CD4-positive, alpha-beta T cell treated with Interleukin-17A for 1 hour (primary cell): Measurements from ENCODE around the gene NR3C2.
"Not testable (repeated sequence)": the region's sequence is repeated elsewhere in the genome, so short reads cannot be mapped to it uniquely, and the experiment has no call there.

Experiments used
- DNase-seq: peaks from one replicate; pipeline ENCODE4 v3.0.0-alpha.2; 2020

NR3C2 gene

DNA sequence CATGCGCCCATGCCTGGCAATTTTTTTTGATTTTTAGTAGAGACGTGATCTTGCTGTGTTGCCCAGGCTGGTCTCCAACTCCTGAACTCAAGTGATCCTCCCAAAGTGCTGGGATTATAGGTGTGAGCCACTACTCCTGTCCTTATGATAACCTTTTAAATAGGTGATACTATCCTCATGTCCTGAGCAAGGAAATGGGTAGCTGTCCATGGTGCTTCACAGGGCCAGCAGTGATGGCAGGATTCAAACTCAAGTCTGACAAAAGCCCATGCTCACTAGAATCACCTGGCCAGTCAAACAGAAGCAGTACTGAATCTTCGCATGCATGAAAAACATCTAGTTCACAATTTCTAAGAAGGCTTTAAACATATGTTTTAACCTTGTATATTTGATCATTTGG is 235.1 kb downstream of the NR3C2 start:
- no peak for DNase-seq

DNA sequence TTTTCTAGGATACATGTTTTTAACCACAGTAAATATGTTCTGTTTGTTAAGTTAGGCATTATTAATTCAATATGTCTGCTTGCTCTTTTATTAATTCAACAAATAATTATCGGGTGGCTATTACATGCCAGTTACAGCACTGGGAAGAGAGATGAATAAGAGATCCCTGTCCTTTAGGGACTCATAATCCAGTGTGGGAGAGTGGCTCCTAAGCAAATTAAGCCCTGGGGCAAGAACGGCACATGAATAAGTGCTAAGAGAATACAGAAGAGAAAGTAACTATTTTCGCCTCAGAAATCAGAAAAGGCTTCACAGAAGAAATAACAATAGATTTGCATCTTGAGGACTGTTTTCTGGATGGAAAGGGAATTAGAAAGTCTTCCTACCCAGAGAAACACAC is 236.7 kb downstream of the NR3C2 start:
- DNase-seq, result no peak

DNA sequence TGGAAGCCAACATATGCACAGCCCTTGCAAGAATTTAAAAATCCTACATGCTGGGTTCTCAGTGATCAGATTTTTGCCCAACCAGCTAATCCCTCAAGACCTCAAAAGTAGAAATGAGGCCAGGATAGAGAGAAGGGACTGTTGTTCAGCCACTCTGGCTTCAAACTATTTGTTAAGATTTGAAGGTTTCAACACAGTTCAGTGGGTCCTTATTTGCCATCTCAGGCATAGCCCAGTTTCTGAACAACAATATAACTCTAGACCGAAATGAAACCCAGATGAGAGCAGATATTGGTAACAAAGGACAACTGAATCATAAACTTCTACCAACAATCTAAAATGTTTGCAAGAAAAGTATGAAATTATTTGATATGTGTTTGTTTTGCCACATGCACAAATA is 237.3 kb downstream of the NR3C2 start:
- no peak for DNase-seq

DNA sequence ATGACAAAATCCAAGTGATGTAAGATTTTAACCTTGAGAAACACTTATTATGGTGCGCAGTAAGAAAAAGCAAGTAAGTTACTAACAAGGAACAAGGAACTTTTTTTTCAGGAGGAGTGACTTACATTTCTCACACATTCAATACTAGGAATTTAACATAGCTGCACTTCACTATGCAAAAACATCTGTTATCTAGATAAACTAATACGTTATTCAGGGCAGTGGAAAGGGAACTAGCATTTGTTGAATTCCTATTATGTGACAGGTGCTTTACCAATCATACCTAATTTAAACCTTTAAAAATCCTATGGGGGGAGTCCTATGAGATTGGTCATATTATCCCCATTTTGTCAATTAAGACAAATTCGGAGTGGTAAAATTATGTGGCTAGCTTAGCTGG is 238.0 kb downstream of the NR3C2 start:
- DNase-seq, result no peak

DNA sequence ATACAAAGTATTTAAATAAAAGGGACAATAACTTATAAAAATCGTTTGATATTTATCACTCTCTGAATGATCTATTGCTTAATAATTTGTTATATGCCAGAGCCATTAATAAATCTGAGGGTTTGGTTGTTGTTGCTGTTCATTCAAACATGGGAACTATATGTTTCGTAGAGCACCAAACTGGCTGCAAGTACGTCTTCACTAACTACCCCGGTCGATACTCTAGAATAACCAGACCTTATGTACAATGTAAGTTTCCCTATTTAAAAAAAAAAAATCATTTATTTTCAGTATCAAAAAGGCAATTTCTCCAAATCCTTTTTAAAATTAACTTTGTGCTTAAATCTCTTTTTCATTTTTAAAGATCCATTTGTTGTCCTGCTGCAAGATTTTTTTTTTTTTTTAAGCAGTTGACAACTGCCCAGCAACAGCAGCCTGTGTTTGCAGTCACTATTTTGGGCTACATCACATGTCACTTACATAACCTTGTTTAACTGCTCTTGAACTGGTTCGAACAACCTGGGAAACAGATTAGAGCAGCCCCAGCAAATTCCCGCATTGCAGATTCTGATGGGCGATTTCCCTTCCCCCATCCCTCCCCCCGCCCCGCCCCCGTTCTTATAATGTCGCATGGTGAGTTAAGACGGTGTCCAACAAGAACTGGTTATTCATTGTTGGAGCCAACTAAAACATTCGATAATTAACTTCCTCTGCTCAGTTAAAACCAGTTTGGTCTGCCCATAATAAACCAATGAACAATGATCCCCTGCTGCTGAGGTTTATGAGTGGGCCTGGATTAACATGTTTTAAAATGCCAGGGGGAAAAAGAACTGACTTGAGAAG is 238.9 kb downstream of the NR3C2 start:
- DNase-seq, result no peak

DNA sequence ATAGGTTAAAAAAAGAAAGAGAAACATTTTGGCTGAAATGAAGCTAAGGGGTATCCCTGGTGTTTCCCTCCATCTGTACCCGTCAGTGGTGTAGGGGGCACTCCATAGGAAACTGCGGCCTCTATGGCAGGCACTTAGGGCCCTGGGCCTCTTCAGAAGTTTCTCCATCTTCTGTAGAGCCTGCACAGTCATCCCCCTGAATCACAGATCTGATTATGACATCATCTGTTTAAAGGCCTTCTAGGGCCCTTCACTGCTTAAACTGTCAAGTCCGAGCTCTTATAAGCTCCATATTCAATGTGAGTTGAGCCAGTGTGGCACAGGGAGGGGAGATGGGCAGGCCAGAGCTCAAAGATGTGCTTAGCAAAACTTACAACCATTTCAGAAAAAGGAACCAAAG is 241.3 kb downstream of the NR3C2 start:
- DNase-seq, result no peak

DNA sequence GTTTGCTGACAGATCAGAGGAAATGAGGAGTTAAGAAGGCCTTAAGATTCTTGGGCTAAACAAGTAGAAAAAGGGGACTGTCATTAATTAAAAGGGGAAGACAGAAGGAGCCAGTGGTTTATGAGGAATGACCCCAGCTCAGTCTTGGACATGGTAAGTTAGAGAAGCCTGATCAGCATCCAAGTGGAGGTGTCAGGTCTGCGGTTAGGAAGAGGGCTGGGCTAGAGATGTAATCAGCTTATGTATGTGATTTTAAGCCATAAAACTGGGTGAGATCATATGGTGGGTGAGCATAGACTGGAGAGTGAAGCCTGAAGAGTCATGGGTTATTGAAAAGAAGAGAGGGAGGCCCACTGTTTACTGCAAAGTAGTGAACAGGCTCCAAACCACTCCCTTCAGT is 246.1 kb downstream of the NR3C2 start:
- no peak for DNase-seq

DNA sequence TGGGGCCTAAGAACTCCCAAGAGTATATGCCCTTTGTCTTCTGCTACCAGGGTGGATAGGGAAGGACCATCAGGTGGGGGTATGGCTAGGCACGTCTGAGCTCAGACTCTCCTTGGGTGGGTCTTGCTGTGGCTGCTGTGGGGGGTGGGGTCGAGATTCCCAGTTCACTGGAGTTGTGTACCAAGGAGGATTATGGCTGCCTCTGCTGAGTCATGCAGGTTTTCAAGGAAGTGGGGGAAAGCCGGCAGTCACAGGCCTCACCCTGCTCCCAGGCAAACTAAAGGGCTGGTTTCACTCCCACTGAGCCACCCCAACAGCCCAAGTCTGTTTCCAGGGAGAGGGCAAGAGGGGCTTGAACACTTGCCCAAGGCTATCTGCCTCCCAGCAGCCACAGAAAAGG is 249.7 kb downstream of the NR3C2 start:
- no peak for DNase-seq

DNA sequence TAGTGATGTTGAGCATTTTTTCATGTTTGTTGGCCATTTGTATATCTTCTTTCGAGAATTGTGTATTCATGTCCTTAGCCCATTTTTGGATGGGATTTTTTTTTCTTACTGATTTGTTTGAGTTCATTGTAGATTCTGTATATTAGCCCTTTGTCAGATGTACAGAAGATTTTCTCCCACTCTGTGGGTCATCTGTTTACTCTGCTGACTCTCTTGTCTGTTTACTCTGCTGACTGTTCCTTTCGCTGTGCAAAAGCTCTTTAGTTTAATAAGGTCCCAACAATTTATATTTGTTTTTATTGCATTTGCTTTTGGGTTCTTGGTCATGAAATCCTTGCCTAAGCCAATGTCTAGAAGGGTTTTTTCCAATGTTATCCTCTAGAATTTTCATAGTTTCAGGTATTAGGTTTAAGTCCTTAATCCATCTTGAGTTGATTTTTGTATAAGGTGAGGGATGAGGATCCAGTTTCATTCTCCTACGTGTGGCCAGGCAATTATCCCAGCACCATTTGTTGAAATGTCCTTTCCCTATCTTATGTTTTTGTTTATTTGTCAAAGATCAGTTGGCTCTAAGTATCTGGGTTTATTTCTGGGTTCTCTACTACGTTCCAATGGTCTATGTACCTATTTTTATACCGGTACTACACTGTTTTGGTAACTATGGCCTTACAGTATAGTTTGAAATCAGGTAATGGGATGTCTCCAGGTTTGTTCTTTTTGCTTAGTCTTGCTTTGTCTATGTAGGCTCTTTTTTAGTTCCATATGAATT is 254.6 kb downstream of the NR3C2 start:
- not testable (repeated sequence) for DNase-seq

DNA sequence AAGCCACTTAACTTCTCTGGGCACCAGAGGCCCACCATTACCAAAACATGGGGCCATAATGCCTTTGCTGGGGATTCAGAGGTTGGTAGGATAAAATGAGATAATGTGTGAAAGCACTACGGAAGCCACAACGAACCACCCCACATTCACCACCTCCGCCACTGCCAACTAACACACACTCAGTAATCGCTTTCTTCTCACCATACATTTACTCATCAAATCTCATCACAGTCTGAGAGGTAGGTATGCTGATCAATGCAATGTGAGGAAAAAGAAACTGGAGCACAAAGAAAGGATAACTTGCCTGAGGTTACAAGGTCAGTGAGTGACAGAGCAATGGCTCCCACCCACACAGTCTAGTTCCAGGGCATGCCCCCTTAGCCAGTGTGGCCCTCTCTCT is 257.3 kb downstream of the NR3C2 start:
- DNase-seq, result no peak

DNA sequence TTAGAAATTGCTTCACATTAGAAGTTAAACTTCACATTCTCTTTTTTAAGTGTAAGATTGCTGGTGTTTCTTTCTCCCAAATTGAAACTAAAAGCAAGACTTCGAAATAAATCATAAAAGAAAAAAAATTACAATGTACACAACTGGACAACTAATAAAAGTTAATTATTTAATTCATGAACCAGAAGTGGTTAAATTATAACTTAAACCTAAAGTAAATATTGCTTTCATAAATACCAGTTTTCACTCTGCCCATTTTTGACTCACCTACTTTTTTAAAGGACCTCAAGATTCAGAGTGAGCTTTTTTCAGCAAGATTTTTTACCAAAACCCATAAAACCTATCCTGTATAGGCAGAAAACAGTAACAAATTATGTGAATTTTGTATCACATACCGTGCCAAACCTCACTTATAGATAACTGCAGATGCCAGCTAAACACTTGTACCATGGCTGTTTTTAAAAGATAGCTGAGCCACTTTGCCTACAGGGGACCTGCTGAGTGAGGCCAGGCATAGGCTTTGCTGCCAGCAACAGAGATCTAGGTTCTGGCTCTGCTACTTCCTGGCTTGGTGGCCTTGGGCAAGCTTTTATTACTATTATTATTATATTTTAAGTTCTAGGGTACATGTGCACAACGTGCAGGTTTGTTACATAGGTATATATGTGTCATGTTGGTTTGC is 259.8 kb downstream of the NR3C2 start:
- no peak for DNase-seq

DNA sequence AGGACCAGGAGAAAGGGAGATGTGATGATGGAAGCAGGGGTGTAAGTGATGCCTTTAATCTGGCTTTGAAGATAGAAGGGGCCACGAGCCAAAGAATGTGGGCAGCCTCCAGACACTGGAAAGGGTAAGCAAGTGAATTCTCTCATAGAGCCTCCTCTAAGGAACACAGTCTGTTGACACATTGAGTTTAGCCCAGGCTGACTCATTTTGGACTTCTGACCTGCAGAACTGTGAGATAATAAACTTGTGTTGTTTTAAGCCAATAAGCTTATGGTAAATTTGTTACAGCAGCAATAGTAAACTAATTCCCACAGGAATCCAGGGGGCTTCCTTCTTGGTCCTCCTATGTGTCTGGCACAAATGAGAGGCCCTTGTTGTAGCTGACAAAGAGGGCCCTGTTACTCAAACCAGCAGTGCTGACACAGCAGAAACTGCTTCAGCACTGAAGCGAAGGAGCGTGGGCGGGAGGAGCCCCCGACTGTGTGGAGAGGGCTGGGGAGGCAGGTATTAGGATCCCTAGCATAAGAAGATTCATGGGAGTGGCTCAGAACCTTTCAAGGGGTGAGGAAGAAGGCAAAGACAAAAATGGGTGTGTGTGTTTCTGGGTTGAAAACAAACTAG is 268.7 kb downstream of the NR3C2 start:
- no peak for DNase-seq

DNA sequence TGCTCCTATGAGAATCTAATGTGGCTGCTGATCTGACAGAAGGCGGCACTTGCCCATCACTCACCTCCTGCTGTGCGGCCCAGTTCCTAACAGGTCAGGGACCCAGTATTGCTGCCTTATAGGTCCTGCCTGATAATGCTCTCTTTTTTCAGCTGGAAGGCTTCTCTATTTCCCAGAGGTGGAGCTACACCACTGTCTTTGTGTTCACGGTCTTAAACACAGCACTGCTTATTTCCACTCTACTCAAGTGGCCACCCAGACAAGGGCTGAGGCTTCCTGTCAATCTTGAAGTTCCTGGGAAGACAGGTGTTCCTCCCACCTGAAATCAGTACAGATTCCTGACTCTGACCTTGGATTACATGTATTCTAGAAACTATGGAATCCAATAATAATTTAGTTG is 270.6 kb downstream of the NR3C2 start:
- DNase-seq, result no peak

DNA sequence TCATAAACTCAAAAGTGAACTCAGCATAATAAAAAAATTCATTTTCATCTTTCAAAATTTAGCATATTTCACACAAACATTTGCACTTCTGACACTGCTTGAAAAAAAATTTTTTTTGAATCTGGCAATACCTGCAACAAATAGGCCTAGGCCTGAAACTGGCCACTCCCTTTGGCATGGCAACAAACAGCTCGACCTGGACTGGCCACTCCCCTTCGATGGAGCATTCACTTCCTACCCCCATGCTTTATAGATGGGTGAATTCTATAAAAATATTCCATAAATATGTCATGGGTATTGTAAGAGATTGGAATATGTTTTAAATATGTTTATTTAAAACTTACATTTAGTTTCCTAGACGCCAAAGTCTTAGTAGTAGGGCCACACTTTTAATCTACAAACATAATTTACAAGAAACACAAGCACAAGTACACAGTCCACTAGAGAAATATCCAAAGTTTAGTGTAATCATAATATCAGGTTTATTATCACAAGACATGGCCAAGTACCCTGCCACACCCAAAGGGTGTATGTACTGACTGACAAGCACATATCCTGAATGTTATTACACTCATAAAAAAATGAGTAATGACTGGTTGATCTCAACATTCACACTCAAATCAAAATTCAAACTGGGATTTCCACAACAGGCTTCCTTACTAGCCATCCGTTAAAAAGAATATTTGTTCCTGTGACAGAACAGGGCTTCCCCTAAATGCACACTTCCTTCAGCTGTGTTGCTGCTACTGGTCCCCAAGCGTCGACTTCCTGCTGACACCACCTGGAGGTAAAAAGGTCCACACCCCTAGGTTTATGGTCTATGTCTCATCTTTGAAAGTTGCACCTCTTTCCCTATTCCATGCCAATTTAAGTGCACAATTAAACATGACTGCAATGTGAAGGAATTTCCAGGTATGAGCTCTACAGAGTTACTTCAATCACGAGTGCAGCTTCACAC is 271.5 kb downstream of the NR3C2 start:
- peak; percentile 10 for DNase-seq

DNA sequence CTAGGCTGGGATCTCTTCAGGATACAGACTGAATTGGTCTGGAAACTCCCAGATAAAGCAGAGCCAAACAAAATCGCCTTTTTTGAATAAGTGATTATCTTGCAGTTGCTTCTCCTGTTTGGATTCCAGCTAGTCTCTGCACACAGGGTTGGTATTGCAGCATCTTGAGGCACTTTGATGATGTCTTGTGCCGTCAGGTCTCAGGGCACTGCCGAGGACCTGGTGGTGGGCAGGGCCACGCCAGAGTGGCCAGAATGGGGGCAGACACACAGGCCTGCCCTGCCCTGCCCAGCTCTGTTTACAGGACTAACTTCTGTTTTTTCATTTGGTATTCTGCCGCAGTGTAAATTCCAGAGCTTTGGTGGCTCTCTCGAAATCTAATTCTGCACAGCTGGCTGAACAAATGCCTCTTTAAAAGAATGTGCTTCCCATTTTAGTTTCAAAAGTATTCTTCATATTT is 276.1 kb downstream of the NR3C2 start:
- DNase-seq, result no peak

DNA sequence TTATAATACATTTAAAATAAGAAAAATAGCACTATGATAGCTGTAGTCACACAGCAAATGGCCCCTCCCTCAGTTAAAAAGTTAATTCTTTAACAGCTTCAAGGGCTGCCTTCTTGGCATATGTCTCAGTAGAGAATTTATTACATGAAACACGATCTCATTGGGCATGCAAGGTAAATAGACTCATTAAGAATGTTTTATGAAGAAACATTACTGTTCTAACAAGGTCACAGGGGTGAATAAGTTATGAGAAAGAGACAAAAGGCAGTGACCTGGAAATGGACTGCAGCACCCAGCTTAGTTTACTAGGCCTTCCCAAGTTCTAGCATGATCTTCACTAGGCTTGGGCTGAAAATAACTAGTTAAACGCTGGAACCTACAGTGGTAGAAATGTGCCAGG is 277.7 kb downstream of the NR3C2 start:
- no peak for DNase-seq

DNA sequence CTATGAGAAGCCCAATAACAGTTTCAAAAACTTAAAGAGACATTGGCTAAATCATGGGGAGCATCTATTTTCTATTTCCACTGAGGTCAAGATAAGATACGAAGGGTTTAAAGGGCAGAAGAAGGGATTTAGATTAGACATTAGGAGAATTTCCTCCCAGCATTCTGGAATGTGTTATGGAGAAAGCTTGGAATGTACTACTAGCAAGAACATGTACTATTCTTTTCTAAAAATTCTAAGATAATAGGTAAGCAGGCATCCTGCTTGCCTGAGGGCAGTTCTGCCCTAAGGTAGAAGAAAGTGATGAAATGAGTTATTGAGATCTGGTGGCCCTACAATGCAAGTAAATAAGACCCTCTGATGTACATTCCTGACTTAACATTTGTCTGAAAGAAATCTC is 279.2 kb downstream of the NR3C2 start:
- no peak for DNase-seq

DNA sequence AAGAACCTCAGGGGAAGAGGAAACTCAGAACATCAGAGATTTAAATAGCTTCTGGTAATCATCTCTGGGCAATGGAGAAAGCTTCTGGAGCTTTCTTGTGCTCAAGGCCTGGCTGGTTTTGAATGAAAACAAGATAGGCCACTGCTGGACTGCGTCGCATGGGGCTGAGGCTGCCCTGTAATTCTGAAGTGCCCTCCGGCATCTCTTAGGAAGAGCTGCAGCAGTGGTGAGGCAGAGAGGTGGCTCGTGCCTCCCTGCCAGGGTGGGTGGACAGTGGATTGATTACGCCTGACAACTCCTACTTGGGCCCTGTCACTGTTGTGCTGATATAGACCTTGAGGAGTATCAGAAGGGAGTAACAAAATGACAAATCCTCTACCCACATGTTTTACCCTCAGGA is 279.7 kb downstream of the NR3C2 start:
- no peak for DNase-seq

DNA sequence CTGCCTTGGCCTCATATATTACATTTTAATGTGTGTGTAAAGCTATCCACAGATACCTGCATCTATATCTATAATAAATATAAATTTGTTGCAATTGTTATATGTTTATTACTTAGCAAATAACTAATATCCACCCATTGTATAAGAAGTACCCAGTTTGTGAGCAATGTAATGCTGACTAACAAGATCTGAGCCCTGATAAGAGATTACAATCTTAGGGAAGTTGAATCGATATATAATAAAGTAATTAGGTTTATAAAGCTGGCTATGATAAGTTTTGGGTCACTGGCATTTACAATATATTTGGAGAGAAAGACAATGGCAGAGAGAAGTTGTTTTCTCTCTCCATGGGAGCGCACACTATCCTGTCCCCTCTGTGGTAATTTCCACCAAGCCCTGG is 280.6 kb downstream of the NR3C2 start:
- no peak for DNase-seq

DNA sequence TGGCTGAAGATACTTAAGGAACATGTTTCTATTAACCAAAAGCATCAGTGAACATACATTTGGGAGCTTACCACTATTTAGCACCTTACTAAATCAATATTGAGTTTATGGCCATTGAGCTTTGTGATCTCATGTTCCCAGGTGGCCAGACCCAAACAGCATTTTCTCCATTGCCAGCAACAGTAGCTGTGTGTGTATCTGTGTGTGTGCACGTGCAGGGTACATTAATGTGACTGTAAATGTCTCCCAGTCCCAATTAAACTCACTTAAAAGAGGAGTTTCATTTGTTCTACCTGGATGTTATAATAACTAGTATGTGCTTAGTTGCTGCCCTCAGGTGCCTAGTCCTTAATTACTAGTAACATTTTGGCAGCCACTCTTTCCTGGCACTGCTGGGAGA is 282.4 kb downstream of the NR3C2 start:
- no peak for DNase-seq

DNA sequence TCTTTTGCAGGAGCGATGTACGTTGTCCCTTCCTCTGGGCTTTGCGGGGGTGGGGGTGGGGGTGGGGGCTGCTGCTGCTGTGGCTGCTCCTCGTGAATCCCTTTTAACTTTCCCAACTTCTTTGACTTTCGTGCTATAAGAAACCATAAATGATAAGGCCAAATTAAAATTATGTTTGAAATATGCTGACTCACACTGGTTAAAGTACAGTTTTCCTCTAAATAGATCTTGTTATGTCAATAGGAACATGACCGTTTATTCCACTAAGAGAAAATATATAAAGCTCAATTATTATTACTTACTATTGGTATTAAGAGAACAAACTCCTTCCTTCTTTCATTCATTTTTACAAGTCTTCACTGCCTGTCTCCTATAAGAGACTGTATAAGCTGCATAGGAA is 287.4 kb downstream of the NR3C2 start:
- DNase-seq, result no peak
